Lower lobe of right lung (tissue), 2 donors: ENCODE results near the gene RAD17. TPM values are rescaled to one million over a fixed set of nuclear protein-coding genes. Genes with fewer than 3 reads are reported as not detected.
A peak's percentile ranks its signal among the peaks of the same experiment; 100 is the strongest.

Source experiments
- ATAC-seq, 2 donors: fragments of 200-7000 bp; cut with Tn5 transposase; one replicate each; pipeline ENCODE4 v1.9.1; 2020 to 2022; ENCODE audit warnings: mild to moderate bottlenecking in 2 of 2, moderate library complexity in 2 of 2
- DNase-seq: peaks from one replicate; pipeline ENCODE4 v3.0.0-alpha.2; 2020
- H3K27ac ChIP-seq: fragments of 200-600 bp; one replicate; pipeline ENCODE4 v1.8.0; 2022
- H3K27me3 ChIP-seq: fragments of 200-600 bp; one replicate; pipeline ENCODE4 v1.8.0; 2022; ENCODE audit warnings: low read depth
- H3K36me3 ChIP-seq: fragments of 200-600 bp; one replicate; pipeline ENCODE4 v1.8.0; 2022; ENCODE audit warnings: mild to moderate bottlenecking
- H3K4me1 ChIP-seq: fragments of 200-600 bp; one replicate; pipeline ENCODE4 v1.8.0; 2022
- H3K4me3 ChIP-seq: fragments of 200-600 bp; one replicate; pipeline ENCODE4 v1.8.0; 2022; ENCODE audit warnings: mild to moderate bottlenecking
- H3K9me3 ChIP-seq: fragments of 200-600 bp; one replicate; pipeline ENCODE4 v1.8.0; 2022
- CTCF ChIP-seq: fragments of 200-600 bp; IDR thresholded peaks from one replicate; pipeline ENCODE4 v1.8.0; 2022; ENCODE audit warnings: antibody characterized with exemption, mild to moderate bottlenecking
- intact Hi-C: fragments of 100-400 bp; cut with DNase I; formaldehyde crosslinking; loops from one replicate; pipeline ENCODE4 v1.11.0; 2022
- total RNA-seq: library from RNA; stranded (reverse); fragmentation: NEBNext Ultra II Directional; extraction: Animal tissue kit (Norgen Biotek cat#: 25700); gene quantifications from one replicate; pipeline ENCODE4 v1.2.1, GENCODE V29; 2021
- donor health status: DM: no; HTN: yes; CAD: no; lungs with severe emphysema.

RAD17 gene
- total RNA-seq, 1 donor from 2014 or later = 19.5 TPM

DNA sequence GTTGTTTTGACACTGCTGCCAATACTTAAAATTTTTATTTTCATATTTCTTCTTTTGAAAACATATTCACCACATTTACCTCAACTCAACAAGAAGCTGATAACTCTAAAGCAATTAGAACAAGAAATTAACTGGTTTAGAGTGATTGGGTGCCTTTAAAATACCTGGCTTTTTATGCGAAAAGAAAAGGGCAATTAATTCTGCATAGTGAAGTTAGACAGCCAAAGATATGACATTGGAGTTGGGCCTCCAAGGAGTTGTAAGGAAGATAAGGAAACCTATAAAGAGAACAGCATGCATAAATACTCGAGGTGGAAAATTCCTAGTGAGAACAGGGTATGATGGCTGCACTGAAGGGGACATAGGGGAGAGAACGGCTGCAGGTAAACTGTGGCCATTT, 9.9 kb upstream of the RAD17 start:
- DNase-seq (no peak), ATAC-seq (no peak)
- H3K36me3 ChIP-seq = peaks cover 30% of the 10 kb centered on the region
- H3K4me3 ChIP-seq = no peak overlapping the region
- TF ChIP-seq CTCF = no peak
- H3K9me3 ChIP-seq = no peaks in the 10 kb centered on the region
- no peaks in the 10 kb centered on the region for H3K4me1 ChIP-seq
- intact Hi-C loops = no loop called here
- H3K27me3 ChIP-seq = no peaks in the 10 kb centered on the region
- no peak overlapping the region for H3K27ac ChIP-seq

DNA sequence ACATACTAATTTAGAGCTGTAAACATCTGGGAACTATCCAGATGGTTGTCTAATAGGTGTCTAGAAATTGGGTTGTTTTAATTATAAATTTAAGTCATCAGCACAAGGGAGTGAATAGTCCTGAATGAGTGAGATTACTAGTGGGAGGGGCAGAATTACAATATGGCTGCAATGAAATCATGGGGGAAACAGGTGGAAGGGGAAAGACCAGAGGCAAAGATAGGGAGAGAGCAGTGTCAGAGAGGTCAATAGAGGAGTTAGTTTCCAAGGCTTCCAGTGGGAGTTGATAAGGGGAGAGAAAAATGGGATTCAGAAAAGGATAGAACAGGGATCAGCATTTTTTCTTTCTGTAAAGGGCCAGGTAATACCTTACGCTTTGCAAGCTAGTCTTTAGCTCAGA, 9.2 kb upstream of the RAD17 start:
- H3K4me1 ChIP-seq = no peaks in the 10 kb centered on the region
- peaks cover 30% of the 10 kb centered on the region for H3K36me3 ChIP-seq
- H3K27ac ChIP-seq = no peak overlapping the region
- H3K27me3 ChIP-seq = no peaks in the 10 kb centered on the region
- H3K4me3 ChIP-seq = no peak overlapping the region
- DNase-seq (no peak), ATAC-seq (no peak)
- intact Hi-C loops = no loop called here
- no peak for TF ChIP-seq CTCF
- no peaks in the 10 kb centered on the region for H3K9me3 ChIP-seq

DNA sequence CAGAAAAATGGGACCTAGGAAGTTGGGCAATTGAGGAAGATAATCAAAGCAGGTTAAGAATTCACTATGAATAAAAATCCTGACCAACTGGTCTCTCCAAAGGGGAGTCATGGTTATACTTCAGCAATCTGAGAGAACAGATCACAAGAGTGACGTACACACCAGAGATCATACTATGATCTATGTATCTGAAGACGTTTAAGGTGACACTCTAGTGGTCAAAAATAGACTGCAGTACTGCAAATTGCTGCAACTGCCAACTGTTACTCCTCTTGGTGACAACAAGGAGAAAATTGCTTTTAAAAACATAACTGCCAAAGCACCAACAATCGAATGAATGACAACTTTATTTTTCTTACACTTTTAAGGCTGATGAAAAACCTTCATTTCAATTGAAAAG, 5.2 kb upstream of the RAD17 start:
- peaks cover 49% of the 10 kb centered on the region for H3K36me3 ChIP-seq
- H3K27ac ChIP-seq = no peak overlapping the region
- H3K4me3 ChIP-seq = no peak overlapping the region
- peaks cover 15% of the 10 kb centered on the region for H3K4me1 ChIP-seq
- no peaks in the 10 kb centered on the region for H3K27me3 ChIP-seq
- no peaks in the 10 kb centered on the region for H3K9me3 ChIP-seq
- DNase-seq (no peak), ATAC-seq (no peak)
- intact Hi-C loops = no loop called here
- no peak for TF ChIP-seq CTCF

DNA sequence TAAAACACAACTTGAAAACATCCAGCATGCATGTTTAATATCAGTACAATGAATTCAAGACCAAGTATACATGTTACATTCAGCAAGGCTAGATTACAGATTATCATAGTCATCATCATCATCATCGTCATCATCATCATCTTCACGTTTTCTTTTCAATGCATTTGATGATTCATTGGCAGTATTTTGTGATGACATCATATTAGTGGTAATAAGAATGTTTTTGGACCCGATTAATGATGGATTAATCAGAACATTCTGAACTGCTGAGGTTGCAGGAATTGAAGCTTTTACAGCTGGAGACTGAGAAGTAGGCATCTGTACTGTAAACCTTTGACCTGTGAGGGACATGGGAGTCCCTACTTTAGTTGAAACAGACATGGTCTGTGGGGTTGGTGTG, 4.8 kb upstream of the RAD17 start:
- H3K4me3 ChIP-seq = no peak overlapping the region
- H3K9me3 ChIP-seq = no peaks in the 10 kb centered on the region
- intact Hi-C loops = no loop called here
- DNase-seq (no peak), ATAC-seq (no peak)
- peaks cover 49% of the 10 kb centered on the region for H3K36me3 ChIP-seq
- no peak for TF ChIP-seq CTCF
- H3K27me3 ChIP-seq = no peaks in the 10 kb centered on the region
- H3K27ac ChIP-seq = no peak overlapping the region
- H3K4me1 ChIP-seq = peaks cover 15% of the 10 kb centered on the region

DNA sequence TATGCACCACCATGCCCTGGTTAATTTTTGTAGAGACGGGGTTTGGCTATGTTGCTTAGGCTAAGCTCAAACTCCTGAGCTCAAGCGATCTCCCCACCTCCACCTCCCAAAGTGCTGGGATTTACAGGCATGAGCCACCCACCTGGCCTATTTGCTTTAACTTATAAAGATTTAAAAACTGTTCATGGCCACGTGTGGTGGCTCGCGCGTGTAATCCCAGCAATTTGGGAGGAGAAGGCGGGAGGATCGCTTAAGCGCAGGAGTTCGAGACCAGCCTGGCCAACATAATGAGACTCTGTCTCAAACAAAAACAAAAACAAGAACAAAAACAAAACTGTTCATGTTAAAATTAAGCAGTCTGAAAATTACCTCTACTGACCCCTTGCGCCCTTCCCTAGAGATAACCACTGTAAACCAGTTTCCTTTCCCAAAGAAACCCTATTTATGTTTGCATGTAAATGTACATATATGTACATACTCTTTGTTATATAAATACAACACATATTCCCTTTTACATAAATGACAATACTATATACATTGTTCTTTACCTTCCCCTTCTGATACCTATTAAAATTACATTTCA, 1.8 kb upstream of the RAD17 start:
- H3K4me3 ChIP-seq = peak overlapping the region; percentile 87
- no peak for DNase-seq
- peaks cover 47% of the 10 kb centered on the region for H3K36me3 ChIP-seq
- H3K27ac ChIP-seq = peak overlapping the region; percentile 99
- no peaks in the 10 kb centered on the region for H3K27me3 ChIP-seq
- ATAC-seq = no peak
- intact Hi-C loops = no loop called here
- H3K9me3 ChIP-seq = no peaks in the 10 kb centered on the region
- no peak for TF ChIP-seq CTCF
- H3K4me1 ChIP-seq = peaks cover 31% of the 10 kb centered on the region
